ENCODE data around the gene DHX30. TPM values are rescaled to one million over a fixed set of nuclear protein-coding genes. Genes with fewer than 3 reads are reported as not detected.

Gene DHX30
- total RNA-seq, 2 donors from 2014 or later = 33.8 to 72.8 TPM

DNA sequence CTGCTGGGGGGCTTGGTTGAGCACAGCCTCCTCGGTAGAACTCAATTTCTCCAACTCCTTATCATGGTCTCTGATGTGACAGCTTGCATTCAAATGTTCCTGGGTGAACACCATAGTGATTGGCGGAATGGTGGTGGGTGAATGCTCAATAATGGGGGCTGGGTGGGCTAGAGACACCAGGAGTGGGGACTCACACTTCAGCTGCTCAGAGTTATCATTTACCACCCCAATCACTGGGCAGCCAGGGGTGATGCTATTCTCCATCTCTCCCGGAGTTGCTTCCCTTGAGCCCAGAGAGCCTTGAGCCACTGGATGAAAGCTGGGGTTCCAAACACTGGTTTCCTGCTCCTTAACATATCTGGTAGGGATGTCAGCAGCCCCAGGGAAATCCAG lies 88.7 kb downstream of the DHX30 start:
- Histone ChIP-seq H3K36me3 (no peaks in the 10 kb centered on the region), H3K4me1 (no peaks in the 10 kb centered on the region), H3K27me3 (no peaks in the 10 kb centered on the region), H3K4me3 (no peak overlapping the region), H3K9me3 (no peaks in the 10 kb centered on the region), H3K27ac (no peak overlapping the region), H3K9ac (ENCODE audit: low read depth in 2 of 2, low read length in 2 of 2) (no peak overlapping the region)
- intact Hi-C loops (cut with DNase I) = no loop called here
- DNase-seq = no peak
- TF ChIP-seq, protein P1, sequence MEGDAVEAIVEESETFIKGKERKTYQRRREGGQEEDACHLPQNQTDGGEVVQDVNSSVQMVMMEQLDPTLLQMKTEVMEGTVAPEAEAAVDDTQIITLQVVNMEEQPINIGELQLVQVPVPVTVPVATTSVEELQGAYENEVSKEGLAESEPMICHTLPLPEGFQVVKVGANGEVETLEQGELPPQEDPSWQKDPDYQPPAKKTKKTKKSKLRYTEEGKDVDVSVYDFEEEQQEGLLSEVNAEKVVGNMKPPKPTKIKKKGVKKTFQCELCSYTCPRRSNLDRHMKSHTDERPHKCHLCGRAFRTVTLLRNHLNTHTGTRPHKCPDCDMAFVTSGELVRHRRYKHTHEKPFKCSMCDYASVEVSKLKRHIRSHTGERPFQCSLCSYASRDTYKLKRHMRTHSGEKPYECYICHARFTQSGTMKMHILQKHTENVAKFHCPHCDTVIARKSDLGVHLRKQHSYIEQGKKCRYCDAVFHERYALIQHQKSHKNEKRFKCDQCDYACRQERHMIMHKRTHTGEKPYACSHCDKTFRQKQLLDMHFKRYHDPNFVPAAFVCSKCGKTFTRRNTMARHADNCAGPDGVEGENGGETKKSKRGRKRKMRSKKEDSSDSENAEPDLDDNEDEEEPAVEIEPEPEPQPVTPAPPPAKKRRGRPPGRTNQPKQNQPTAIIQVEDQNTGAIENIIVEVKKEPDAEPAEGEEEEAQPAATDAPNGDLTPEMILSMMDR (IDR thresholded peaks at IDR 0.05) = no peak

DNA sequence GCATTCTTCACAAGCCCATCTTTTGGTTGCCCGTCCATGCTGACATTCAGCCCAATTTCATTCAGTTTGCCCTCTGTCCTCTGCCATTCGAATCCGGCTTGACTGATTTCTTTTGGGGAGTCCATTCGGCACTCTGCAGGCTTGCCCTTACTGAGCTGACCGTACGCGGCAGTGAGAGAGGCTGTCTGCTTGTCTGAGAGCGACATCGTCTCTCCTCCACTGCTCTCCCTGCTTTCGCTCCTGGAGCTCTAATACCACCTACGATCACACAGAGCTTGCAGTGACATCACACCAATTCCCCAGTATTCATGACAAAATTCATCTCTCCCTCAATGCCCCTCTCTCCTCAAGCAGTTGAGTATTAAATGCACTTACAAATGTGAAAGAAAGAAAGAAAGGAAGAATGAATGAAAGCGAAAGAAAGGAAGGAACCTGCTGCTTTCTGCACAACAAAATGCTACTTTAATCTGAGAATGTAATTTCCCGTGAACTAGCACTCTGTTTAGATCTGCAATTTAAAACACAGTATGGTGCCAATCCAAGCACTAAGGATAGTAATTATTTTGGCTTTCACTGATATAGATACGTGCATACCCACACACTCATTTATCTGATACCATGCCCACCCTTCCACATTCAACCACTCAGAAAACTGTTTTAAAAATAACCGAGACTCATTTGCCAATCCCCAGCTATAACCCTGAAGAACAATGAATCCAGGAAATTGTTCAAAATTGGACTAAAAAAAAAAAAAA lies 89.5 kb downstream of the DHX30 start:
- Histone ChIP-seq H3K4me3 (no peak overlapping the region), H3K4me1 (no peaks in the 10 kb centered on the region), H3K9ac (ENCODE audit: low read depth in 2 of 2, low read length in 2 of 2) (no peak overlapping the region), H3K27ac (no peak overlapping the region), H3K9me3 (no peaks in the 10 kb centered on the region), H3K36me3 (no peaks in the 10 kb centered on the region), H3K27me3 (no peaks in the 10 kb centered on the region)
- intact Hi-C loops (cut with DNase I) = no loop called here
- TF ChIP-seq, protein P1 (IDR thresholded peaks at IDR 0.05) = no peak
- DNase-seq = no peak

DNA sequence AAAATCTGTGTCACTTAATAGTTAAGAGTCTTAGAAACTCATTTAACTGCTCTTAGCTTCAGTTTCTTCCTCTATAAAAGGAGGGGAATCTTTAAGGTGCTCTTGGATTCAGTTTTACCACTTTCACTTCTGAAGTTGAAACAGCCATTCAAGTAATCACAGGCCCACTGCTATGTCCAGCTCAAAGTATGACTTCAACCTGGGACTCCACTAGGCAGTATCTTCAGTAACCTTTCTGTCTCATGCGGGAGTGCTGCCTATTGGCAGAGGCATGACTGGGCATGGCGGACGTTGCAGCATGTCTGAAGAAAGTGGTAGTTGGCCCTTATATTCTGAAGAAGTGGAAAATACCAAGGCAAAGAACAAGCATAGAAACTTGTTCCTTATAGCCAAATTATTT lies 92.3 kb downstream of the DHX30 start:
- TF ChIP-seq, protein P1 (IDR thresholded peaks at IDR 0.05) = no peak
- H3K36me3 ChIP-seq = no peaks in the 10 kb centered on the region
- H3K4me1 ChIP-seq = no peaks in the 10 kb centered on the region
- DNase-seq = no peak
- H3K9me3 ChIP-seq = no peaks in the 10 kb centered on the region
- H3K27ac ChIP-seq = no peak overlapping the region
- intact Hi-C loops (cut with DNase I) = no loop called here
- no peaks in the 10 kb centered on the region for H3K27me3 ChIP-seq
- no peak overlapping the region for H3K4me3 ChIP-seq
- no peak overlapping the region for H3K9ac ChIP-seq (ENCODE audit: low read depth in 2 of 2, low read length in 2 of 2)

DNA sequence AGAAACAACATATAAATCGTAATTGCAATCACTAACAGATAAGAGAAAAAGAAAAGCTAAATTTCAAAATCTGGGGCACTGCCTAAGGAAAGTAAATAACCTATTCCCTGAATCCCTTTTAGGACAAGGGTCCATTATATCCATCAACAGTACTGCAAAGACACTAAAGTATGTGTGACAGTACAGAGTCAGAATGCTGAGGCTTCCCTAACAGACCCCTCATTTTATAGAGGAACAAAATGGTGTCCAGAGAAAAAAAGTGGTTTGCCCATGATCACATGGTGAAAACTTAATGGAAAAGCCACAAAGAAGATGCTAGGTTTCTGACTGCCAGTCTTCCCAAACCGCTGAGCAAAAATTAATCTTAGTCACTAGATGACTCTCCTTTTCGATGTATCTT lies 93.8 kb downstream of the DHX30 start:
- TF ChIP-seq, protein P1 (IDR thresholded peaks at IDR 0.05) = no peak
- no peak overlapping the region for H3K27ac ChIP-seq
- intact Hi-C loops (cut with DNase I) = no loop called here
- H3K9ac ChIP-seq (ENCODE audit: low read depth in 2 of 2, low read length in 2 of 2) = no peak overlapping the region
- no peaks in the 10 kb centered on the region for H3K9me3 ChIP-seq
- no peaks in the 10 kb centered on the region for H3K27me3 ChIP-seq
- DNase-seq = no peak
- H3K4me1 ChIP-seq = no peaks in the 10 kb centered on the region
- no peaks in the 10 kb centered on the region for H3K36me3 ChIP-seq
- H3K4me3 ChIP-seq = no peak overlapping the region

DNA sequence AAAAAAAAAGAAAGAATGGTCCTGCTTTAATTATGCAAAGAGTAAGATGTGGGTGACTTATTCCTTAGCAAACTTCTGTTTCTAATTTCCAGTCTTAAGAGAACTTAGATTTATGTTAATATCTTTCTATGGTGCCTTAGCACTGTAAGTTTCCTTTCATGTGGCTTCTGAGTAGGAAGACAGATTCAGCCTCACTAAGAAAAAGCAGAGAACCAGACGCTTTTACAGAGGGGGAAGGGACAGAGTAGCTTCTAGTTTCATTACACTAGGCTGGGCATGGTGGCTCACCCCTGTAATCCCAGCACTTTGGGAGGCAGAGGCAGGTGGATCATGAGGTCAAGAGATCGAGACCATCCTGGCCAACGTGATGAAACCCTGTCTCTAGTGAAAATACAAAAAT lies 95.0 kb downstream of the DHX30 start:
- DNase-seq = no peak
- Histone ChIP-seq H3K9ac (ENCODE audit: low read depth in 2 of 2, low read length in 2 of 2) (no peak overlapping the region), H3K9me3 (no peaks in the 10 kb centered on the region), H3K27me3 (no peaks in the 10 kb centered on the region), H3K4me1 (no peaks in the 10 kb centered on the region), H3K27ac (no peak overlapping the region), H3K36me3 (no peaks in the 10 kb centered on the region), H3K4me3 (no peak overlapping the region)
- TF ChIP-seq, protein P1 (IDR thresholded peaks at IDR 0.05) = no peak
- intact Hi-C loops (cut with DNase I) = no loop called here
